ENCODE results near the gene DCAF12. TPM values are rescaled to one million over a fixed set of nuclear protein-coding genes. Genes with fewer than 3 reads are reported as not detected.

DCAF12 gene
- total RNA-seq (100 to 1,000 TPM in 1 of 2 donors, 10 to 100 TPM in 1; 19.1 to 120 TPM), polyA plus RNA-seq (10 to 100 TPM in 1 of 2 donors, 1 to 10 TPM in 1; 8.4 to 12.9 TPM)

DNA sequence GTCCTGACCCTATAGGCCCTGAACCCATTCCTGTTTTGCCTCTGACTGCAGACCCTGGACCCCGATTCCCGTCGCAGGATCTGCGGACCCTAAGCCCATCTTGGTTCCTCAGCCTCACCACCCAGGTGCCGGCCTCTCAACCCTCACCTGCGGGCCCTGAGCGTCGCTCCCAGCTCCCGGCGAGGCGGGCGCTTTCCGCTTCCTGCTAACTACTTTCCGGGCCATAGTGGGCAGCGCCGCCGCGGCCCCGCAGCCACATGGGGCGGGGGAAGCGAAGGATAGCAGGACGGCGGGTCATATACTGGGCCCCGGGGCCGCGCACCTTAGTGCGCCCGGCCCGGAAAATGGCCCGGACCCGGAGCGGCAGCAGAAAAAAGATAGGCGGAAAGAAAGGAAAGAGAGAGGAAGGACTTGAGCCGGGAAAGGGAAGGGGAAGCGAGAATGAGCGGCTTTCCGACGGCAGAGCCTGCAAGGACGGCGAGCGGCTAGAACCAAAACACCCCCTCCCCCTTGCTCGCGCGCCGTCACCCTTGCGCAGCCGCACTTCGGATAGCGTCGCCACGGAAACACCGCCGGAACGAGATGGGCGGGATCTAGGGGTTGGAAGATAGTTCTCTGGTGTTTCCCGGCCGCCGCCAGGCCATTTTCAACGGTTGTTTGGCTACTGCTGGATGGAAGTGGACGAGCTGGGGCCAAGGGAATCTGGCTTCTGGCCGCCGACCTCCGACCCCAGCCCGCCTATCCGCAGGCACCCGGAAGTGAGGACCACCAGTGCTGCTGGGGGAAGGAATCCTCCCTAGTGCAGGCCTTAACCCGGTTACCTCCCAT lies at the start of gene DCAF12:
DCAF12 (minus strand) TSS at position 492 of the 828 bp plus-strand sequence; CDS start at position 225, 267 bp downstream.
- no peaks in the 10 kb centered on the region for H3K27me3 ChIP-seq (ENCODE audit: control insufficient read depth in 4 of 4, insufficient read depth in 4 of 4, low read length in 3 of 4)
- H3K4me1 ChIP-seq (ENCODE audit: control insufficient read depth in 4 of 4, insufficient read depth in 4 of 4, low read length in 3 of 4) = peaks cover 4 to 36% (median 22%) of the 10 kb centered on the region in 4 donors
- H3K36me3 ChIP-seq (ENCODE audit: control insufficient read depth in 4 of 4, insufficient read depth in 3 of 4, low read depth in 1 of 4, low read length in 3 of 4) = peaks cover 0 to 13% (median under 1%) of the 10 kb centered on the region in 4 donors
- peak within 1 kb of the TSS; percentile 91 to 94 for H3K9ac ChIP-seq (ENCODE audit: low read depth in 1 of 2, low read length in 2 of 2)
- under 1% methylated on average over 67 of the region's 67 CpGs for WGBS
- peak; percentile 63 for TF ChIP-seq SP1 (IDR thresholded peaks at IDR 0.05)
- no peak for TF ChIP-seq TAF1 (conservative IDR thresholded peaks at IDR 0.05)
- TF ChIP-seq, protein P1, sequence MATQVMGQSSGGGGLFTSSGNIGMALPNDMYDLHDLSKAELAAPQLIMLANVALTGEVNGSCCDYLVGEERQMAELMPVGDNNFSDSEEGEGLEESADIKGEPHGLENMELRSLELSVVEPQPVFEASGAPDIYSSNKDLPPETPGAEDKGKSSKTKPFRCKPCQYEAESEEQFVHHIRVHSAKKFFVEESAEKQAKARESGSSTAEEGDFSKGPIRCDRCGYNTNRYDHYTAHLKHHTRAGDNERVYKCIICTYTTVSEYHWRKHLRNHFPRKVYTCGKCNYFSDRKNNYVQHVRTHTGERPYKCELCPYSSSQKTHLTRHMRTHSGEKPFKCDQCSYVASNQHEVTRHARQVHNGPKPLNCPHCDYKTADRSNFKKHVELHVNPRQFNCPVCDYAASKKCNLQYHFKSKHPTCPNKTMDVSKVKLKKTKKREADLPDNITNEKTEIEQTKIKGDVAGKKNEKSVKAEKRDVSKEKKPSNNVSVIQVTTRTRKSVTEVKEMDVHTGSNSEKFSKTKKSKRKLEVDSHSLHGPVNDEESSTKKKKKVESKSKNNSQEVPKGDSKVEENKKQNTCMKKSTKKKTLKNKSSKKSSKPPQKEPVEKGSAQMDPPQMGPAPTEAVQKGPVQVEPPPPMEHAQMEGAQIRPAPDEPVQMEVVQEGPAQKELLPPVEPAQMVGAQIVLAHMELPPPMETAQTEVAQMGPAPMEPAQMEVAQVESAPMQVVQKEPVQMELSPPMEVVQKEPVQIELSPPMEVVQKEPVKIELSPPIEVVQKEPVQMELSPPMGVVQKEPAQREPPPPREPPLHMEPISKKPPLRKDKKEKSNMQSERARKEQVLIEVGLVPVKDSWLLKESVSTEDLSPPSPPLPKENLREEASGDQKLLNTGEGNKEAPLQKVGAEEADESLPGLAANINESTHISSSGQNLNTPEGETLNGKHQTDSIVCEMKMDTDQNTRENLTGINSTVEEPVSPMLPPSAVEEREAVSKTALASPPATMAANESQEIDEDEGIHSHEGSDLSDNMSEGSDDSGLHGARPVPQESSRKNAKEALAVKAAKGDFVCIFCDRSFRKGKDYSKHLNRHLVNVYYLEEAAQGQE (IDR thresholded peaks at IDR 0.05) = no peak
- TF ChIP-seq FOXA1 (IDR thresholded peaks at IDR 0.05) = no peak
- no peak for TF ChIP-seq CTCF (IDR thresholded peaks at IDR 0.05; ENCODE audit: low read depth, low read length, missing input control)
- TF ChIP-seq RAD21 (IDR thresholded peaks at IDR 0.05) = peak; percentile 36 to 53
- TF ChIP-seq ZBTB33 (IDR thresholded peaks at IDR 0.05) = peak; percentile 87
- TF ChIP-seq HNF4G (IDR thresholded peaks at IDR 0.05) = no peak
- peak in 1 of 2 donors; percentile 22 for TF ChIP-seq HNF4A (conservative IDR thresholded peaks at IDR 0.05)
- peak; percentile 83 to 97 for TF ChIP-seq EGR1 (IDR thresholded peaks at IDR 0.05; ENCODE audit: low read depth in 2 of 2)
- peak in 1 of 2 donors; percentile 85 for TF ChIP-seq GABPA (IDR thresholded peaks at IDR 0.05 in 1 of 2, conservative IDR thresholded peaks at IDR 0.05 in 1 of 2)
- peak; percentile 88 for TF ChIP-seq YY1 (IDR thresholded peaks at IDR 0.05)
- TF ChIP-seq MAX (IDR thresholded peaks at IDR 0.05) = peak; percentile 99
- peak; percentile 61 for TF ChIP-seq NR2F2 (IDR thresholded peaks at IDR 0.05)
- TF ChIP-seq, protein P2, sequence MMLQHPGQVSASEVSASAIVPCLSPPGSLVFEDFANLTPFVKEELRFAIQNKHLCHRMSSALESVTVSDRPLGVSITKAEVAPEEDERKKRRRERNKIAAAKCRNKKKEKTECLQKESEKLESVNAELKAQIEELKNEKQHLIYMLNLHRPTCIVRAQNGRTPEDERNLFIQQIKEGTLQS (IDR thresholded peaks at IDR 0.05) = no peak
- TF ChIP-seq RXRA (IDR thresholded peaks at IDR 0.05) = peak; percentile 32 to 39
- no peak for TF ChIP-seq FOXA2 (IDR thresholded peaks at IDR 0.05)
- no peaks in the 10 kb centered on the region for H3K9me3 ChIP-seq (ENCODE audit: control insufficient read depth in 4 of 4, low read length in 3 of 4)
- peak within 1 kb of the TSS; percentile 83 to 94 (median 87) for H3K4me3 ChIP-seq (ENCODE audit: low read depth in 1 of 3, low read length in 3 of 3)
- H3K27ac ChIP-seq (ENCODE audit: low read depth in 1 of 2, low read length in 2 of 2) = peak within 1 kb of the TSS; percentile 90 to 92
- DNase-seq (ENCODE audit: low spot score) = peak; percentile 92

Measured in liver (tissue), 9 donors.